AG08395 (cell line): ENCODE data around the gene CCDC183.
"Not testable (repeated sequence)": the region's sequence is repeated elsewhere in the genome, so short reads cannot be mapped to it uniquely, and the experiment has no call there.

ENCODE experiments used
- DNase-seq: peaks from one replicate; pipeline ENCODE4 v3.0.0; 2012; ENCODE audit warnings: mixed read lengths, low spot score

Gene CCDC183

GRCh38 chr9:136825295-136826187 lies 29.4 kb downstream of the CCDC183 start:
- no peak for DNase-seq

- DNase-seq: no peak
Measured at GRCh38 chr9:136826188-136826541, 30.0 kb downstream of the CCDC183 start.

- no peak for DNase-seq
Measured at GRCh38 chr9:136826703-136827582, 30.8 kb downstream of the CCDC183 start.

- DNase-seq: no peak
Measured at GRCh38 chr9:136827794-136828473, 31.8 kb downstream of the CCDC183 start.

- DNase-seq: no peak
Measured at GRCh38 chr9:136828474-136829140, 32.5 kb downstream of the CCDC183 start.

GRCh38 chr9:136829412-136829811 lies 33.3 kb downstream of the CCDC183 start:
- DNase-seq: no peak

GRCh38 chr9:136829981-136830885 lies 34.1 kb downstream of the CCDC183 start:
- DNase-seq: no peak

GRCh38 chr9:136831002-136831719 lies 35.0 kb downstream of the CCDC183 start:
- no peak for DNase-seq

GRCh38 chr9:136831720-136832104 lies 35.6 kb downstream of the CCDC183 start:
- no peak for DNase-seq

- no peak for DNase-seq
Measured at GRCh38 chr9:136832581-136832980, 36.4 kb downstream of the CCDC183 start.

GRCh38 chr9:136833381-136834048 lies 37.4 kb downstream of the CCDC183 start:
- not testable (repeated sequence) for DNase-seq

GRCh38 chr9:136835162-136835931 lies 39.2 kb downstream of the CCDC183 start:
- no peak for DNase-seq

- DNase-seq: no peak
Measured at GRCh38 chr9:136835932-136836904, 40.1 kb downstream of the CCDC183 start.

- no peak for DNase-seq
Measured at GRCh38 chr9:136837146-136837855, 41.2 kb downstream of the CCDC183 start.

GRCh38 chr9:136837856-136838277 lies 41.7 kb downstream of the CCDC183 start:
- DNase-seq: not testable (repeated sequence)

GRCh38 chr9:136838314-136839228 lies 42.4 kb downstream of the CCDC183 start:
- DNase-seq: no peak
